NCI-H2196 (cell line): ENCODE measurements around the gene RHEB.

Source experiments
- DNase-seq: peaks from one replicate; lab custom pipeline; 2025; ENCODE audit not compliant: unreplicated experiment; lab: John Stamatoyannopoulos, UW

Gene RHEB, protein sequence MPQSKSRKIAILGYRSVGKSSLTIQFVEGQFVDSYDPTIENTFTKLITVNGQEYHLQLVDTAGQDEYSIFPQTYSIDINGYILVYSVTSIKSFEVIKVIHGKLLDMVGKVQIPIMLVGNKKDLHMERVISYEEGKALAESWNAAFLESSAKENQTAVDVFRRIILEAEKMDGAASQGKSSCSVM

GRCh38 chr7:151519765-151520418, at the start of gene RHEB:
Gene RHEB, minus strand, starts transcription at chr7:151519895. Its CDS starts 384 bp downstream, at chr7:151519511.
- DNase-seq: peak; percentile 99

DNA sequence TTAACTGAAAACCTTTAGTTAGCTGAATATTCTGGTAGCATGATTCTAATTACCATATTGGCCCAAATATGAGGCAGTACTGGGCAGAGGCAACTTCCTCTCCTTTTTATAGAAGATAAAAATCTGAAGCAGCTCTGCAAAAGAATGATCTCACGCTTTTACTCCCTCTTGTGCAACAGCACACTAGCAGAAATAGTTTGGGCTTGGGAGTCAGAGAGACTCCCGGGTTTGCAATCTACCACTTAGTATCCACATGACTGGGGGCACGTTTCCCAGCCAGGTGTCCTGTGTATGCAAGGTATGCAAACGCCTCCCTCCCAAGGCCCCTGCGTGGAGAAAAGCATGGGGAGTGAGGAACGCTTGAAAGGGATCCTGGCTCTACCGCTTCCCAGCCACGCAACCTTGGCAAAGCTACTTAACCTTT, 47.2 kb upstream of the RHEB start:
- no peak for DNase-seq

GRCh38 chr7:151565541-151565940, 45.8 kb upstream of the RHEB start:
- no peak for DNase-seq

DNA sequence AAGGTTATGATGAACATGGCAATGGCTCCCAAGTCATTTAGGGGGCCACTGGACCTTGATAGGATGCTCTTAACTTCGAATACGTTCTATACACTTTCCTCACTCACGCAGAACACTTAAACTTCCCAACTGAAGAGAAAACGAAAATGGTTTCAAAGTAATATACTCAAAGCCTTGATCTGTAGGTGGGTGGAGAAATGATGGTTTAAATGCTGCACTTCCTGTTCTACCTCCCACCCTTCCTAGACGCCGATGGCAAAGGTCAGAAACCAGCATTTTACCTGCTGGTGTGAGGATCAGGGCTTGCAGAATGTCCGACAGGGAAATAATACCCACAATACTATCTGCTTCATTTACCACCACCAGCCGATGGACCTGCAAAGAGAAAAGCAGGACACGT, 40.5 kb upstream of the RHEB start:
- no peak for DNase-seq

GRCh38 chr7:151559557-151560183, 40.0 kb upstream of the RHEB start:
- DNase-seq: no peak

DNA sequence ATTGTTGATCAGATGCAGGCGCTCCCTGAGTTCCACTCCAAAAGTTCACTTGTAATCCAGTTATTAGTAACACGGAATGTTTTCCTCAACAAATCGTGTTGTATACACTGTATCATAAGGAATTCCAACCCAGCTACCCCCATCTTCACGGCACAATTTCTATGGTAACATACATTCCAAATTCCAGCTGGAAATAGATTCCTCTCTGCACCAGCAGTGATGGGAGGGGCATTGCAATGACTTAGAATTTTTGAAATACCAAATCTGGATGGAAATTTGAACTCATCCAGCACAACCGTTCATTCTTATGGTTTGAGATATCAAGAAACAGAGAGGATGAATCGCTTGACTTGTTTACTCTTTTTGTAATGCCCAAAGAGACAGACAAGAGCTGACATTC, 38.9 kb upstream of the RHEB start:
- DNase-seq: no peak

GRCh38 chr7:151556592-151556991, 36.9 kb upstream of the RHEB start:
- DNase-seq: no peak

GRCh38 chr7:151553356-151553755, 33.7 kb upstream of the RHEB start:
- DNase-seq: no peak

DNA sequence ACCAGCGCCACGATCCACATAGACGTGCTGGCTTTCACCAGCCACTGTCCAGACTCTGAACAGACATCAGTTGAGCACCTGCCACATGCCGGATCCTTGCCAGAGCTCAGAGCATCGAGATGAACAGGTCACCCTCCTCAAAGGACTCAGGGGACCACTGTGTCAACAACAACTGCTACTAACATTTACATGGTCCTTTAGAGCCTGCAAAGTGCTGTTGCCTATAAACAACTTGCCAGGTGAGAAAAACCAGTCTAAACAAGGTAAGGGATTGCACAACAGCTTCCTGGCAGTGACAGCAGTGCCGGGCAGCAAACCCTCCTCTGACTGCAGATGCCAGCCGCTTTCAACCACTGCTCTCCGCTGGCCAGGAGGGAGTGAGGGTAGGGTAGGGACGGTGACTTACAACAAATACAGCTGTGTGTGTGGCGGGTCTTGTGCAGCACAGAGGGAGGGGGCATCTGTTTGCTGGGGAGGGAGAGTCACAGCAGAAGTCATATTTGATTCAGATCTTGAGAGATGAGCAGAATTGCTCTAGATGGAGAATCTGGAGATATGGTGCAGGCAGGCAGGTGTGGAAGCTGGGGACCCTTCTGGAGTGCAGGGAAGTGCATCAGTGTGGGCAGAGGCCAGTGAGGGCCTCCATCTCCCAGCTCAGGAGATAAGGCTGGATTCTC, 32.8 kb upstream of the RHEB start:
- DNase-seq: peak; percentile 79

DNA sequence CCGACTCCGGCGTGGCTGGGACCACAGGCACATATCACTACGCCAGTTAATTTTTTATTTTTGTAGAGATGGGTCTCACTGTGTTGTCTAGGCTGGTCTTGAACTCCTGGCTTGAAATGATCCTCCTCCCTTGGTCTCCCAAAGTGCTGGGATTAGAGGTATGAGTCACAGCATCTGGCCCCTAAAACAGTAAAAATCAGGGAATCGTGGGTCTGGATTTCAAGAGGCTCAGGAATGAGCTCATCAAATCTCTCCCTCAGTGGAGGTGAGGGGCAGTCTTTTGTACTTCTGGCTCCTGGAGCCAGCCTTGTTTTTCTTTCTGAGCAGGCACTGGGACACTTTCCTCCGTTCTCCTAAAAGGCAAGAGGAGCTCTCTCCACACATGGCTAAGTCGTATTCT, 32.1 kb upstream of the RHEB start:
- DNase-seq: no peak

- peak; percentile 50 for DNase-seq
These were observed 31.1 kb upstream of the RHEB start for GRCh38 chr7:151550656-151551286.

- DNase-seq: no peak
These were observed 29.9 kb upstream of the RHEB start for GRCh38 chr7:151549644-151550043.

GRCh38 chr7:151549083-151549482, 29.4 kb upstream of the RHEB start:
- no peak for DNase-seq

- DNase-seq: no peak
These were observed 24.5 kb upstream of the RHEB start for GRCh38 chr7:151544183-151544582.

- DNase-seq: no peak
These were observed 23.0 kb upstream of the RHEB start for GRCh38 chr7:151542606-151543130.

DNA sequence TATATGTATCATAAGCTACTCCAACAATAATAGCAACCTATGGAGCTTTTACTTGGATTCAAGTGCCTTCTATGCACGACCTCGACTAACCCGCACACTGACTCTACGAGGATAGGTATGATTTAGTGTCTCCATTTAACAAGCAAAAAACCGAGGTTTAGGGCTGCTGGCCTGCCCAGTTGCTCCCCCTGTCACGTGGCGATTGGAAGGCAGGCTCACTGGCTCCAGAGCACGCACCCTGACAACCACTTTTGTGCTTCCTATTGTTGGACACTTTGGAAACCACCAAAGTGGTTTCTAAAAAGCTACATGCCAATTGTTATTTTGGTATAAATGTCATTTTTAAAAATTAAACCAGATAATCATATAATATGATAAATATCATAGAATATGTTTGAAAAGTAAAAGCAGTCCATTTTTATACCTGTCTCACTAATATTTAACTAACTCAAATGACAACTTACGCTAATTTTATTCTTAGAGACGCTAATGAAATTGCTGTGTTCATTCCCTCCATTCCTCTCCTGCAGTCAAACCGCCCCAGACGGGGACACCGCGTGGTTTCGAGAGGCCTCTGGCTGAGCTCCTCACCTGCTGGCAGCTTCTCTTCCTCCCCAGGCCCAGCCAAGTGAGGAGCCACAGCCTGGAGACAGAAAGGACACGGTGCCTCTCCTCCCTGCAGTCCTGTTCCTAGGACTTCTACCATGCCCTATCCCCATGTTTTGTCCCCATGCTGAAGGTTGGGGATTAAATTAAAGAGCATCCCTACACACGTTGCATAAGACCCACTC, 22.2 kb upstream of the RHEB start:
- DNase-seq: no peak

DNA sequence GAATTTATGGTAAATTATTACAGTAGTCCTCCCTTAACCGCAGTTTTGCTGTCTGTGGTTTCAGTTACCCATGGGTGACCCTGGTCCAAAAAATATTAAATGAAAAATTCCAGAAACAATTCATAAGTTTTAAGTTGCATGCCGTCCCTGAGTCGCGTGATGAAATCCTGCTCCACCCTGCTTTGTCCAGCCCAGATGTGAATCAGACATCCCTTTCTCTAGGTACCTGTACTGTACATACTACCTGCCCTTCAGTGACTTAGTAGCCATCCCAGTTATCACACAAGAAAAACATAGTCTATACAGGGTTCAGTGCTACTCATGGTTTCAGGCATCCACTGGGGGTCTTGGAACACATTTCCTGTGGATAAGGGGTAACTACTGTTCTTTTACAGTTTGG, 20.5 kb upstream of the RHEB start:
- DNase-seq: no peak

GRCh38 chr7:151539088-151539671, 19.5 kb upstream of the RHEB start:
- peak; percentile 63 for DNase-seq

- DNase-seq: no peak
These were observed 18.3 kb upstream of the RHEB start for GRCh38 chr7:151537818-151538561.
